Measurements from ENCODE around the gene KAZN.

Gene KAZN

GRCh38 chr1:14825396-14825795, 226.9 kb downstream of the KAZN start:
- Histone ChIP-seq H3K36me3 (ENCODE audit: control insufficient read depth in 2 of 2, insufficient read depth in 2 of 2, low read length in 2 of 2) (no peaks in the 10 kb centered on the region), H3K9ac (ENCODE audit: low read depth in 1 of 2, low read length in 2 of 2) (no peak overlapping the region), H3K27ac (ENCODE audit: low read depth in 2 of 2, low read length in 2 of 2) (no peak overlapping the region), H3K9me3 (ENCODE audit: control insufficient read depth in 2 of 2, low read length in 2 of 2) (no peaks in the 10 kb centered on the region), H3K4me3 (ENCODE audit: low read length in 2 of 2) (no peak overlapping the region), H3K4me1 (ENCODE audit: control insufficient read depth in 2 of 2, insufficient read depth in 2 of 2, low read length in 2 of 2) (no peaks in the 10 kb centered on the region), H3K27me3 (ENCODE audit: control insufficient read depth in 2 of 2, insufficient read depth in 2 of 2, low read length in 2 of 2) (no peaks in the 10 kb centered on the region)

- no peak overlapping the region for H3K9ac ChIP-seq (ENCODE audit: low read depth in 1 of 2, low read length in 2 of 2)
- no peak overlapping the region for H3K4me3 ChIP-seq (ENCODE audit: low read length in 2 of 2)
- H3K36me3 ChIP-seq (ENCODE audit: control insufficient read depth in 2 of 2, insufficient read depth in 2 of 2, low read length in 2 of 2): no peaks in the 10 kb centered on the region
- no peaks in the 10 kb centered on the region for H3K4me1 ChIP-seq (ENCODE audit: control insufficient read depth in 2 of 2, insufficient read depth in 2 of 2, low read length in 2 of 2)
- no peaks in the 10 kb centered on the region for H3K27me3 ChIP-seq (ENCODE audit: control insufficient read depth in 2 of 2, insufficient read depth in 2 of 2, low read length in 2 of 2)
- no peak overlapping the region for H3K27ac ChIP-seq (ENCODE audit: low read depth in 2 of 2, low read length in 2 of 2)
- no peaks in the 10 kb centered on the region for H3K9me3 ChIP-seq (ENCODE audit: control insufficient read depth in 2 of 2, low read length in 2 of 2)
Observed at GRCh38 chr1:14826172-14826636, 227.7 kb downstream of the KAZN start.

DNA sequence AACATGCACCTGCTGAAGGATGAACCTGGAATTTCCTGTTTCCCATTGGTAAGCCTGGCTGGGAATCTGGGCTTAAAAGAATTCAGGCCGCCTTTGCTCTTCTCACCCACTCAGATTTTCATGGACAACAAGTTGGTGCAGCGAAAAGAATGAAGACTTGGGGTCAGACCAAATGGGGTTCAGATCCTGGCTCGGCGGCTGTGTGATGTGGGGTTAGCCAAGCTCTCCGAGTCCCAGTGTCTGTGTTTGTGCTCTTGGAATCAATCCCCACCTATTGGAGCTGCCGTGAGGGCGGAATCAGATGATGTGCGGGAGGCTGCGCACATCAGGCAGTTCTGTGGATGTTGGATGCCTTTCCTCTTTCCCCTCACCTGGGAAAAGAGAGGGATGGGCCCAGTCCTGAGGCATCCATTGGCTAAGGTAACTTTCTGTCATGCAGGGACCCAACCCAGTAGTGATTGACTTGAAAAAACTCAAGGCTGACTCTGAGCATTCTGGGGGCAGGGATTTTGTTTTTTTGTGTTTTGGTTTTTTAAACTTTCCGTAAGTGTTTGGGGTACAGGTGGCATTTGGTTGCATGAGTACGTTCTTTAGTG, 228.3 kb downstream of the KAZN start:
- Histone ChIP-seq H3K9ac (ENCODE audit: low read depth in 1 of 2, low read length in 2 of 2) (no peak overlapping the region), H3K36me3 (ENCODE audit: control insufficient read depth in 2 of 2, insufficient read depth in 2 of 2, low read length in 2 of 2) (no peaks in the 10 kb centered on the region), H3K27me3 (ENCODE audit: control insufficient read depth in 2 of 2, insufficient read depth in 2 of 2, low read length in 2 of 2) (no peaks in the 10 kb centered on the region), H3K27ac (ENCODE audit: low read depth in 2 of 2, low read length in 2 of 2) (no peak overlapping the region), H3K4me1 (ENCODE audit: control insufficient read depth in 2 of 2, insufficient read depth in 2 of 2, low read length in 2 of 2) (no peaks in the 10 kb centered on the region), H3K4me3 (ENCODE audit: low read length in 2 of 2) (no peak overlapping the region), H3K9me3 (ENCODE audit: control insufficient read depth in 2 of 2, low read length in 2 of 2) (no peaks in the 10 kb centered on the region)

GRCh38 chr1:14827870-14828269, 229.4 kb downstream of the KAZN start:
- H3K27ac ChIP-seq (ENCODE audit: low read depth in 2 of 2, low read length in 2 of 2): no peak overlapping the region
- no peak overlapping the region for H3K9ac ChIP-seq (ENCODE audit: low read depth in 1 of 2, low read length in 2 of 2)
- no peak overlapping the region for H3K4me3 ChIP-seq (ENCODE audit: low read length in 2 of 2)
- no peaks in the 10 kb centered on the region for H3K4me1 ChIP-seq (ENCODE audit: control insufficient read depth in 2 of 2, insufficient read depth in 2 of 2, low read length in 2 of 2)
- no peaks in the 10 kb centered on the region for H3K36me3 ChIP-seq (ENCODE audit: control insufficient read depth in 2 of 2, insufficient read depth in 2 of 2, low read length in 2 of 2)
- H3K9me3 ChIP-seq (ENCODE audit: control insufficient read depth in 2 of 2, low read length in 2 of 2): no peaks in the 10 kb centered on the region
- no peaks in the 10 kb centered on the region for H3K27me3 ChIP-seq (ENCODE audit: control insufficient read depth in 2 of 2, insufficient read depth in 2 of 2, low read length in 2 of 2)

DNA sequence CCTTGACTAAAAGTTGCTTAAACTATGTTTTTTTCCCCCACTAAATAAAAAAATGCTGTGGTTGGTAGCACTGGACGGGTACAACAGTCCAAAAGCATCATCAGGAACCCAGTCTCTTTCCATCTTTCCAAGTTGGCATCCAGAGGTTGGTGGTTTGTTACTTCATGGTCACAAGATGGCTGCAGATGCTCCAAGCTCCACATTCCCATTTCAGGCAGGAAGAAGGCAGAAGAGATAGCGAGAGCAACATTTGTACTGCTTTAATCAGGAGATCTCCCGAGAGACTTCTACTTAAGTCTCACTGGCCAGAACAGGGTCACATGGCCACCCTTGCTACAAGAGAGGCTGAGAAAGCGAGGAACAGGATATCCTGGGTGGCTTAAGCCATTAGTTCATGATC, 230.2 kb downstream of the KAZN start:
- Histone ChIP-seq H3K27ac (ENCODE audit: low read depth in 2 of 2, low read length in 2 of 2) (no peak overlapping the region), H3K4me1 (ENCODE audit: control insufficient read depth in 2 of 2, insufficient read depth in 2 of 2, low read length in 2 of 2) (no peaks in the 10 kb centered on the region), H3K36me3 (ENCODE audit: control insufficient read depth in 2 of 2, insufficient read depth in 2 of 2, low read length in 2 of 2) (no peaks in the 10 kb centered on the region), H3K9me3 (ENCODE audit: control insufficient read depth in 2 of 2, low read length in 2 of 2) (no peaks in the 10 kb centered on the region), H3K4me3 (ENCODE audit: low read length in 2 of 2) (no peak overlapping the region), H3K9ac (ENCODE audit: low read depth in 1 of 2, low read length in 2 of 2) (no peak overlapping the region), H3K27me3 (ENCODE audit: control insufficient read depth in 2 of 2, insufficient read depth in 2 of 2, low read length in 2 of 2) (no peaks in the 10 kb centered on the region)

GRCh38 chr1:14835725-14836124, 237.2 kb downstream of the KAZN start:
- no peaks in the 10 kb centered on the region for H3K36me3 ChIP-seq (ENCODE audit: control insufficient read depth in 2 of 2, insufficient read depth in 2 of 2, low read length in 2 of 2)
- H3K4me1 ChIP-seq (ENCODE audit: control insufficient read depth in 2 of 2, insufficient read depth in 2 of 2, low read length in 2 of 2): no peaks in the 10 kb centered on the region
- H3K27ac ChIP-seq (ENCODE audit: low read depth in 2 of 2, low read length in 2 of 2): no peak overlapping the region
- H3K9me3 ChIP-seq (ENCODE audit: control insufficient read depth in 2 of 2, low read length in 2 of 2): no peaks in the 10 kb centered on the region
- no peak overlapping the region for H3K9ac ChIP-seq (ENCODE audit: low read depth in 1 of 2, low read length in 2 of 2)
- no peak overlapping the region for H3K4me3 ChIP-seq (ENCODE audit: low read length in 2 of 2)
- no peaks in the 10 kb centered on the region for H3K27me3 ChIP-seq (ENCODE audit: control insufficient read depth in 2 of 2, insufficient read depth in 2 of 2, low read length in 2 of 2)

DNA sequence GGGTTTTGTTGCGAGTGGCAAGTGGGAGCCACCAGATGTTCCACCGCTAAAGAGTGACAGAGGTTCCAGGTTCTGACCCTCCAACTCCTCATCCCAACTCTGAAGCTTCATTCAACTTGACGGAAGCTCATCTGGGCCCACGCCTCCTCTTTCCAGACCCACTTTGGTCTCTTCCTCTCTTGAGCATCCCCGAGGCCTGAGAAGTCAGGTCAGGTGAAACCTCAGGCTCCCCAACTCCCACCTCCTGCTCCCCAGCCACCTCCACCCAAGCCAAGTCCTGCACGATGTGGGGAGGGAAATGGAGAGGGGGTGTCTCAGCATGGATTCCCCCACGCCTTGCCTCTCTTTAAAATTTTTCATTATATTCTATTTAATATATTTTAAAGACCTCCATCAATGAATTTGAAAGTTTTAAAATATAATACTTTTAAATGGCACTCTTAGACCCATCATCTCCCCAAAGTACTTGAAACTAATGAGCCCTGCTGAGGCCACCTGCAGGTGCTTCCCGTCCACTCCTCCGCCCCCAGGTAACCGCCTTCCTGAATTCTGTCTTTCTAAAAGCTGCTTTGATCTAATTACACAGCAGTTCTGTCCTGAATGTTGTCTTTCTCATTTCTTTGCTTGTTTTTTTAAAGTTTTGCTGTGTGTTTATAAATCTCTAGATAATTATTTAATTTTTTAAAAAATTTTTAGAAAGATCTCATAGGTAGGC, 238.1 kb downstream of the KAZN start:
- Histone ChIP-seq H3K9ac (ENCODE audit: low read depth in 1 of 2, low read length in 2 of 2) (no peak overlapping the region), H3K4me3 (ENCODE audit: low read length in 2 of 2) (no peak overlapping the region), H3K36me3 (ENCODE audit: control insufficient read depth in 2 of 2, insufficient read depth in 2 of 2, low read length in 2 of 2) (no peaks in the 10 kb centered on the region), H3K9me3 (ENCODE audit: control insufficient read depth in 2 of 2, low read length in 2 of 2) (no peaks in the 10 kb centered on the region), H3K4me1 (ENCODE audit: control insufficient read depth in 2 of 2, insufficient read depth in 2 of 2, low read length in 2 of 2) (no peaks in the 10 kb centered on the region), H3K27ac (ENCODE audit: low read depth in 2 of 2, low read length in 2 of 2) (no peak overlapping the region), H3K27me3 (ENCODE audit: control insufficient read depth in 2 of 2, insufficient read depth in 2 of 2, low read length in 2 of 2) (no peaks in the 10 kb centered on the region)

DNA sequence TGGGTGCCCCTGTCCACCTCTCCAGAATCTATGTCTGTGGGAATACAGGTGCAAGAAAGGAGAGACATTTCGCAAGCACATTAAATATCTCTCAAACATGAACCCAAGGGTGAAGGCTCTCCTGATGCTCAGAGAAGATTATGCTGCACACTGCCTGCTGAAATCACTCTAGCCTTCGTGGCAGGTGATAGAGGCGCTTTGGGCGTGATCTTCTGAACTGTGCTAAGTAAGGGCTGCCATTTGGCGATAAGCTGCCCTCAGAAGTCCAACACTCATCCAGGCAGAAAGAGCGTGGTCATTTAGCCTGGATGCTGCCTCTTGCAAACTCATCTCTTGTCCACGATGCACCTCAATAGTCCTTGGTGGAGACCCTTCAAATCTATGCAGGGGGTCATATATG, 241.9 kb downstream of the KAZN start:
- Histone ChIP-seq H3K36me3 (ENCODE audit: control insufficient read depth in 2 of 2, insufficient read depth in 2 of 2, low read length in 2 of 2) (no peaks in the 10 kb centered on the region), H3K9ac (ENCODE audit: low read depth in 1 of 2, low read length in 2 of 2) (no peak overlapping the region), H3K27me3 (ENCODE audit: control insufficient read depth in 2 of 2, insufficient read depth in 2 of 2, low read length in 2 of 2) (no peaks in the 10 kb centered on the region), H3K4me1 (ENCODE audit: control insufficient read depth in 2 of 2, insufficient read depth in 2 of 2, low read length in 2 of 2) (no peaks in the 10 kb centered on the region), H3K27ac (ENCODE audit: low read depth in 2 of 2, low read length in 2 of 2) (no peak overlapping the region), H3K9me3 (ENCODE audit: control insufficient read depth in 2 of 2, low read length in 2 of 2) (peaks cover 3 to 6% of the 10 kb centered on the region in 2 donors), H3K4me3 (ENCODE audit: low read length in 2 of 2) (no peak overlapping the region)

- peaks cover 3 to 6% of the 10 kb centered on the region in 2 donors for H3K9me3 ChIP-seq (ENCODE audit: control insufficient read depth in 2 of 2, low read length in 2 of 2)
- no peaks in the 10 kb centered on the region for H3K36me3 ChIP-seq (ENCODE audit: control insufficient read depth in 2 of 2, insufficient read depth in 2 of 2, low read length in 2 of 2)
- H3K9ac ChIP-seq (ENCODE audit: low read depth in 1 of 2, low read length in 2 of 2): no peak overlapping the region
- no peaks in the 10 kb centered on the region for H3K4me1 ChIP-seq (ENCODE audit: control insufficient read depth in 2 of 2, insufficient read depth in 2 of 2, low read length in 2 of 2)
- H3K4me3 ChIP-seq (ENCODE audit: low read length in 2 of 2): no peak overlapping the region
- peak overlapping the region in 1 of 2 donors; percentile 32 for H3K27ac ChIP-seq (ENCODE audit: low read depth in 2 of 2, low read length in 2 of 2)
- H3K27me3 ChIP-seq (ENCODE audit: control insufficient read depth in 2 of 2, insufficient read depth in 2 of 2, low read length in 2 of 2): no peaks in the 10 kb centered on the region
Observed at GRCh38 chr1:14841456-14841855, 243.0 kb downstream of the KAZN start.

DNA sequence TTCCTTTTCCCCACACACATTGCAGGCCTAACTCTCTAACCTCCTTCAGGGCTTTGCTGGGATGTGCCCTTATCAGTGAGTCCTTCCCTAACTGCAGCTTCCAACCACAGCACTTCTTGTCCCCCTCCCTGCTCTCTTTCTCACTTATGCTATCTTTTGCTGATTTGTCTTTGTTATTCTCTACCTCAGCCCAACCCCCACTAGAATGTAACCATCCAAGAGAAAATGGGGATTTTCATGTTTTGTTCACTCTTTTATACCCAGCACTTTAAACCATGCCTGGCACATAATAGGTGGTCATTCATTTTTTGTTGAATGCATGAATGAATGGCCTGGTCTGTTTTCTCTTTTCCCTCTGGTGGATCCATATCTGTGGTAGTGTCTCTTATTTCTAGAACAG, 243.5 kb downstream of the KAZN start:
- no peak overlapping the region for H3K9ac ChIP-seq (ENCODE audit: low read depth in 1 of 2, low read length in 2 of 2)
- H3K9me3 ChIP-seq (ENCODE audit: control insufficient read depth in 2 of 2, low read length in 2 of 2): peaks cover 3 to 6% of the 10 kb centered on the region in 2 donors
- H3K27me3 ChIP-seq (ENCODE audit: control insufficient read depth in 2 of 2, insufficient read depth in 2 of 2, low read length in 2 of 2): no peaks in the 10 kb centered on the region
- H3K27ac ChIP-seq (ENCODE audit: low read depth in 2 of 2, low read length in 2 of 2): peak overlapping the region; percentile 32 to 42
- no peak overlapping the region for H3K4me3 ChIP-seq (ENCODE audit: low read length in 2 of 2)
- no peaks in the 10 kb centered on the region for H3K4me1 ChIP-seq (ENCODE audit: control insufficient read depth in 2 of 2, insufficient read depth in 2 of 2, low read length in 2 of 2)
- H3K36me3 ChIP-seq (ENCODE audit: control insufficient read depth in 2 of 2, insufficient read depth in 2 of 2, low read length in 2 of 2): no peaks in the 10 kb centered on the region
